HG02763 (cell line): Measurements from ENCODE around the gene UHRF2.
"Not testable (repeated sequence)": the region's sequence is repeated elsewhere in the genome, so short reads cannot be mapped to it uniquely, and the experiment has no call there.

Experiments used
- ATAC-seq: cut with Tn5 transposase; IDR thresholded peaks from one replicate; pipeline ENCODE4 v1.9.1; 2021; ENCODE audit warnings: mild to moderate bottlenecking, moderate library complexity; ENCODE audit not compliant: unreplicated experiment

Gene UHRF2

GRCh38 chr9:6428940-6429889 is 16.2 kb downstream of the UHRF2 start:
- peak; percentile 94 for ATAC-seq

- no peak for ATAC-seq
Observed at GRCh38 chr9:6431038-6431437, 18.0 kb downstream of the UHRF2 start.

GRCh38 chr9:6433410-6433809 is 20.4 kb downstream of the UHRF2 start:
- ATAC-seq, result no peak

- no peak for ATAC-seq
Observed at GRCh38 chr9:6439051-6439703, 26.2 kb downstream of the UHRF2 start.

DNA sequence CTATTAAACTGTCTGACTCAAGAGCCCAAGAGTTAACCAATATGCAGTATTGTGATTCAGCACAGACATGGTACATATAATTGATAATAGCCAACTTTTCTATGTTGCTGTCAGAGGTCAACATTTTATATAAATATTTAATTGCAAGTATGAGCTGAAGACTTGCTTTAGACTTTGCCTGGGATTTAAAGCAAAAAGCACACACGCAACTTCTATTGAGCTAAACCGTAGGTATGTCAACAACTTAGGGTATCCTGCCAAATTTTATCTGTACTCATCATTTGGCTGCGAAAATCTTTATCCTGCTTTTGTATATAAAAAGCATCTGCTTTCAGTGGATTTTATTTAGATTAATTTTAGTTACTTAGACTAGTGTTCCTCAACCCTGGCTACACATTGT is 27.4 kb downstream of the UHRF2 start:
- ATAC-seq, result no peak

DNA sequence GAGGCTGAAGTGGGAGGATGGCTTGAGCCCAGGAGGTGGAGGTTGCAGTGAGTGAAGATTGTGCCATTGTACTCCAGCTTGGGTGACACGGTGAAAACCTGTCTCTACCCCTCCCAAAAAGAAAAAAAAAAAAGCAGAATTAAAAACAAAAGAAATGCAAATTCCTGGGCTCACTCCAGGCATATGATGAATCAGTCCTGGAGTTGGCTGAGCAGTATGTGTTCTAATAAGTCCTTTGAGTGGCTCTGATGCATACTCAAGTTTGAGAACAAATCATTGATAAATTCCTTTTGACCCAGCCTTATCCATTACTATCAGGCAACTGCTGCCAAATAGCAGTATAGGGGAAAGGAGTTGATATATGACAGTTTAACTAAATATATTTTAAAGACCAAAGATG is 28.3 kb downstream of the UHRF2 start:
- ATAC-seq, result no peak

GRCh38 chr9:6443661-6444060 is 30.7 kb downstream of the UHRF2 start:
- ATAC-seq, result no peak

DNA sequence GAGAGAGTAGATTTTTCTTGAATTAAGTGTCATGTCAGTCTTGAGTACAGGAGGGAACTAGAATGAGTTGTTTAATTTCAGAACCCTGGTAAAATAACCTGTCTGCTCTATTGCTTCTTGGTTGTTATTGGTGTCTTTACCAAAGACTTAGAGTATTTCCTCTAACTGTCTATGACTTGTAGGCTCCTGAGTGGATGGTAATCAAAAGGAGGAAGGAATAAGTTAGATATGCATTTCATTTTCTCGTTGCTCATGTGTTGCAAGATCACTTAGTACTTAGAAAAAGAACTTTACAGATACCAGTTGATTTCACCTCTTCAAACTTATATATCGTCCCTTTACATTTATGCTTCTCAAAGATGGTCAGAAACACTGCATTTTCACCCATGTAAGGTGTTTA is 31.1 kb downstream of the UHRF2 start:
- no peak for ATAC-seq

DNA sequence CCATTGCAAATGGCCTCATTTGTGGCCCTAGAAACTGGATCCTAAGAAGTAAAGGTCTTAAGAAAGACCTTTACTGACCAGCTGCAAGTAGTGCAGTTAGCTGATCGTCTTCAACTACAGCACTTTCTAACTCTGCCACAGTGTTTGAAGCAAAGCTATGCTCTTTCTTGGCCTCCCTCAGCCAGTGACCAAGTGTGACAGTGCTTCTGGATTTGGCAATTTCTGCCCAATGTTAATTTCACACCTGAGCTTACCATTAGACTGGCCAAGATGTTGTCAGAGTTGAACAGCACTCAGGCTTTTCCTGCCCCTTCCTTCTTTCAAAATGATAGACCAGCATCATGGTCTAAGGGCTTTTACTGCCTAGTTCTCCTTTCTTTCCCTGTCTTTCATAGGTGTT is 36.1 kb downstream of the UHRF2 start:
- ATAC-seq, result no peak

DNA sequence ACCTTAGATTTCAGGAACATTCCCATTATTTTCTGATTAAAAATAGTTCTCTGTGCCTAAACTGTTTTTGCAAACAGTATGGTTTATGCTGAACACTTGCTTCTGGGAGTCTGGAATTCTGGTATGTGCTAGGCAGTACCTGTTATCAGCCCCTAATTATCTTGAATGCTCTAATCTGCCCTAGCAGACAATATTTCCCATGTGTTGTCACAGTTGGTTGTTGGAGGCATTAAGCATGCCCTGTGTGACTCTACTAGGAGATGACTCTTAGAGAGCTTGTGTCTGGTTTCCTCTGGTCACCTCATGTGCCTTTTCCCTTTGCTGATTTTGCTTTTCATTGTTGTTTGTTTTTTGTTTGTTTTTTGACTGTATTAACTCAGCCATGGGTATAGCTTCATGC is 36.6 kb downstream of the UHRF2 start:
- no peak for ATAC-seq

- ATAC-seq, result no peak
Observed at GRCh38 chr9:6450641-6451375, 37.8 kb downstream of the UHRF2 start.

GRCh38 chr9:6455292-6455691 is 42.3 kb downstream of the UHRF2 start:
- ATAC-seq, result not testable (repeated sequence)

DNA sequence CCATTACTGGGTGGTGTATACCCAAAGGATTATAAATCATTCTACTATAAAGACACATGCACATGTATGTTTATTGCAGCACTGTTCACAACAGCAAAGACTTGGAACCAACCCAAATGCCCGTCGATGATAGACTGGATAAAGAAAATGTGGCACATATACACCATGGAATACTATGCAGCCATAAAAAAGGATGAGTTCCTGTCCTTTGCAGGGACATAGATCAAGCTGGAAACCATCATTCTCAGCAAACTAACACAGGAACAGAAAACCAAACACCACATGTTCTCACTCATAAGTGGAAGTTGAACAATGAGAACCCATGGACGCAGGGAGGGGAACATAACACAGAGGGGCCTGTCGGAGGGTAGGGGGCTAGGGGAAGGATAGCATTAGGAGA is 45.7 kb downstream of the UHRF2 start:
- not testable (repeated sequence) for ATAC-seq

DNA sequence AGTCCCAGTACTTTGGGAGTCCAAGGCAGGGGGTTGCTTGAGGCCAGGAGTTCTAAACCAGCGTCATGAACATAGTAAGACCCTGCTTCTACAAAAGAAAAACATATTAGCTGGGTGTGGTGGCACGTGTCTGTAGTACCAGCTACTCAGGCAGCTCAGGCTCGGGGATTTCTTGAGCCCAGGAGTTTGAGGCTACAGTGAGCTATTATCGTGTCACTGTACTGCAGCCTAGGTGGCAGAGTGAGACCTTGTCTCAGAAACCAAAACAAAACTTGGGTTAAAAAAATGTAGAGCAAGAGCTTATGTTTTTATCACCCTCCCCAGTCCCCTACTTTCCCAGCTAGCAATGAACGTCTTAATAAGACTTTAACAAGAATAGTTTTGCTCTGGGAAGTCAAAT is 46.7 kb downstream of the UHRF2 start:
- ATAC-seq, result no peak

DNA sequence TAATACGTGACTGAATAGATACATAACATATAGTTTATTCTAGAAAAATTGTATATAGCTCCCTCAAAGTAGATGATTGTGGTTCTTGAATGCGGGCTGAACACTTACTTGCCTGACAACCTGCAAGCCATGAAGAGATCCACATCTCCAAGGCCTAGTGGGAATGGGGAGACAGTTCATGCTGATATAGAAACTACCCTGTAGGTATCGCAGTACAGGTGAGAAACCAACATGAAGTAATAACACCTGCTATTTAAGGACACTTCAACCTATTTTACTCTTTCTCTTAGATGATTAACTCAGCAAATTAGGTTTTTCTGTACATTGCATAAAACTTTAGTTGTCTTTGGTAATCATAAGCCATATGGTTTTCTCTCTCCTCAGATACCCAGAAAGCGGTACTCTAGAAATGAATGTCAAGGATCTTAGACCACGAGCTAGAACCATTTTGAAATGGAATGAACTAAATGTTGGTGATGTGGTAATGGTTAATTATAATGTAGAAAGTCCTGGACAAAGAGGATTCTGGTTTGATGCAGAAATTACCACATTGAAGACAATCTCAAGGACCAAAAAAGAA is 47.3 kb downstream of the UHRF2 start:
- ATAC-seq, result no peak

DNA sequence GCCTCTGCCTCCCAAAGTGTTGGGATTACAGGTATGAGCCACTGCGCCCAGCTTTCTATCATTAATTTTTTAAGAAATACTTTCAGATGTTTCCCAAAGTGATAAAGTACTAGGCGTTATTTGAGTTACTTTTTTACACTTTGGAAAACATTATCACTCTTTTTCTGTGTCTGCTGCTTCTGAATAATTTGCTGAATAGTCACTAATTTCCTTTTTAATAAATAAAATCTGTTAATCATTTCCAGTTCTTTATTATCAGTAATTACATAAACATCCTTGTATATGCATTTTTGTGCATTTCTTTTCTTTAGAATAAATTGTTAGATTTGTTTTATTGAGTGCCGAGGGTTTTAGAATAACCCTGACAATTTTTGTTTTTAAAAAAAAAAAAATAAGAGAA is 48.6 kb downstream of the UHRF2 start:
- no peak for ATAC-seq

- no peak for ATAC-seq
Observed at GRCh38 chr9:6467006-6467625, 54.1 kb downstream of the UHRF2 start.

- ATAC-seq, result no peak
Observed at GRCh38 chr9:6471231-6471850, 58.3 kb downstream of the UHRF2 start.

DNA sequence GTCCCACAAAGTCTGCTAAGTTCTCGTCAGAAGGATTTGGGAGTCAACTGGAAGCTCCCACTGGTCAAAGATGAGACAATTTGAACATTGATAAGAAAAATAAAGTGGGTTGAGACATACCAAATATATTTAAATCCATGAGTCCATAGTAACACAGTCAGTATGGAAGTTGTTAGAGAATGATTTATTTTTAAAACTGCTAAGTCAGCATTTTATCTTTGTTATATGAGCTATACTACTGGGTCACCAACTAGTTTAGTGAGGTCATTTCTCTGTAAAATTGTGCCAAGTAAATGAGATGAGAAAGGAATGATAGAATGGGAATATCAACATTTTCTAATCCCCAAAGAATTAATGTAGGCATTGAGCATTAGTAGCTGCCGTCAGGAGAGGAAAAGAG is 60.2 kb downstream of the UHRF2 start:
- no peak for ATAC-seq

- ATAC-seq, result no peak
Observed at GRCh38 chr9:6479959-6480358, 67.0 kb downstream of the UHRF2 start.
